Stimulated activated CD4-positive, alpha-beta T cell treated with anti-CD3 and anti-CD28 coated beads, TNF-alpha, amount 100 ng/mL, for 1 hour (primary cell): ENCODE results near the gene MED27.

ENCODE experiments used
- DNase-seq, 3 donors: peaks; one replicate each; pipeline ENCODE4 v3.0.0-alpha.2; 2020; ENCODE audit warnings: low read depth in 3 of 3, low spot score in 1 of 3

MED27 gene

GRCh38 chr9:131863306-131863896, 216.3 kb downstream of the MED27 start:
- DNase-seq: no peak

DNA sequence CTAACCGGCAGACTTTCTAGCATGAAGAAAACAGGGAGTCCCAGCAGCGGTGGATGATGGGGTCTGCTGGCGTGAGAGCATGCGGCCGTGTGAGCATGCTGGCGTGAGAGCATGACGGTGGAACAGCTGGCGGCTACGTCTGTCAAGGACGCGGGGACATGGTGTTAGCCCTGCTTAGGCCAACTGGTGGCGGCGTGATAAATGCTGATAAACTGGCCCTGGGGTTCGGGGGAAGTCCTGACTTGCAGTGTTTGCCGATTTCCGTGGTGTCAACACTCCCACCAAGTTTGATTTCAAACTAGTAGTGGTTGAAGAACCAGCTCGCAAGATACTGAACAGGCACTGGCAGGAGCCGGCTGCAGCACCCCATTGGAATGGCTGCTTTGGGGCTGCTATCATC, 217.4 kb downstream of the MED27 start:
- no peak for DNase-seq

DNA sequence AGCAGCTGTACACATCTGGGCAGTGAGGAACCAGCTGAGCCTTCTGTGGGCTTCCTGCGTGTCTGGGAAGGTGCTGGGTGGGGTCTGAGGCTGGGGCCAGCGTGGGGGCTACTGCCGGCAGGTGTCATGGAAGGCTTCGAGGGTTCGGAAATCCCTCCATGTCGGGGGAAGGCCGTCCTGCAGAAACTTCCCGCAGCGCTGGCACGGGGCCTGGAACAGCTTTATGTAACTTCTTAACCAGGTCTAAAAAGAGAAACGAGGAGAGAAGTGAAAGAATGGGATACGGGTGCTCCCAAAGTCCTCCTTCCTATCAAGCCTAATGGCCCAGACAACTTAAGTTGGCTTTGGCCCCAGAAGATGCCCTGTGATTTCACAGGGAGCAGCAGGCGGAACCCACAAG, 219.2 kb downstream of the MED27 start:
- DNase-seq: no peak

GRCh38 chr9:131858147-131858546, 221.5 kb downstream of the MED27 start:
- DNase-seq: no peak

GRCh38 chr9:131856105-131856504, 223.6 kb downstream of the MED27 start:
- DNase-seq: no peak

- DNase-seq: no peak
Measured at GRCh38 chr9:131854896-131855613, 224.6 kb downstream of the MED27 start.

- DNase-seq: no peak
Measured at GRCh38 chr9:131854334-131854733, 225.3 kb downstream of the MED27 start.

GRCh38 chr9:131853434-131853833, 226.2 kb downstream of the MED27 start:
- DNase-seq: no peak

- no peak for DNase-seq
Measured at GRCh38 chr9:131851414-131851813, 228.3 kb downstream of the MED27 start.

GRCh38 chr9:131849391-131849790, 230.3 kb downstream of the MED27 start:
- DNase-seq: no peak

DNA sequence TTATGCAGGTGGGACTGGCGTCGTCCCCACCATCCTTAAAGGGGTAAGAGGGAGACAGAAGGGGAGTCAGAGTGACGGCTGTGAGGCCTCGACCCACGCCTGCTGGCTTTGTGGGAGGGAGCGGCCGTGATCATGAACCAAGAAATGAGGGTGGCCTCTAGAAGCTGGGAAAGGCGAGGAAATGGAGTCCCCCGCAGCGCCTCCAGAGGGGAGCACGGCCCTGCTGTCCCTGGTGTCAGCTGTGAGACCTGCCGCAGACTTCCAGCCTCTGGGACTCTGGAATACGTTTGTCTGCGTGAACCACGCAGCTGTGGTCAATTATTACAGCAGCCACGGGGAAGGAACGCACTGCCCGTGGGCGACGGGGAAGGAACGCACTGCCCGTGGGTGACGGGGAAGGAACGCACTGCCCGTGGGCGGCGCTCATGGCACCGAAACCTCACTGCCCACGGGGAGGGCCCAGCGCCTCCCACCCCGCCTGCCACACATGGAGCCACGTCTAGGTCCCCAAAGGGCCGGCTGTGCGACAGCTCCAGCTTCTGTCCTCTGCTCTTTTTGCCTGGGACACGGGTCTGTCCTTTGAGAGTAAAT, 231.0 kb downstream of the MED27 start:
- DNase-seq: no peak

DNA sequence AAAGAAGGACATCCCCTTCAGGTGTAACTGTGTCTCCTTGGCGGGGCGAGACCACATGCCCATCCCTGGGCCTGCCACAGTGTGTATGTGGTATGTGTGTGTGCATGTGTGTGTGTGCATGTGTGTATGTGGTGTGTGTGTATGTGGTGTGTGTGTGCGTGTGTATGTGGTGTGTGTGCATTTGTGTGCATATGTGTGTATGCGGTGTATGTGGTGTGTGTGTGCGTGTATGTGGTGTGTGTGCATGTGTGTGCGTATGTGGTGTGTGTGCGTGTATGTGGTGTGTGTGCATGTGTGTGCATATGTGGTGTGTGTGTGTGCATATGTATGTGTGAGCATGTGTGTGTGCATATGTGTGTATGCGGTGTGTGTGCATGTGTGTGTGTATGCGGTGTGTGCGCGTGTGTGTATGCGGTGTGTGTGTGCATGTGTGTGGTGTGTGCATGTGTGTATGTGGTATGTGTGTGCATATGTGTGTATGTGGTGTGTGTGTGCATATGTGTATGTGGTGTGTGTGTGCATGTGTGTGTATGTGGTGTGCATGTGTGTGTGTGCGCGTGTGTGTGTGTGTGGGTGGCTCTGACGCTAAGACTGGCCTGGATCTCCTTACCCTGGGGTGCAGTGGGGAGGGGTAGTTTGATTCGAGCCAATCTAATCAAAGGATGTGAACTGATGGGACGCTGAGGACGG, 231.9 kb downstream of the MED27 start:
- no peak for DNase-seq

DNA sequence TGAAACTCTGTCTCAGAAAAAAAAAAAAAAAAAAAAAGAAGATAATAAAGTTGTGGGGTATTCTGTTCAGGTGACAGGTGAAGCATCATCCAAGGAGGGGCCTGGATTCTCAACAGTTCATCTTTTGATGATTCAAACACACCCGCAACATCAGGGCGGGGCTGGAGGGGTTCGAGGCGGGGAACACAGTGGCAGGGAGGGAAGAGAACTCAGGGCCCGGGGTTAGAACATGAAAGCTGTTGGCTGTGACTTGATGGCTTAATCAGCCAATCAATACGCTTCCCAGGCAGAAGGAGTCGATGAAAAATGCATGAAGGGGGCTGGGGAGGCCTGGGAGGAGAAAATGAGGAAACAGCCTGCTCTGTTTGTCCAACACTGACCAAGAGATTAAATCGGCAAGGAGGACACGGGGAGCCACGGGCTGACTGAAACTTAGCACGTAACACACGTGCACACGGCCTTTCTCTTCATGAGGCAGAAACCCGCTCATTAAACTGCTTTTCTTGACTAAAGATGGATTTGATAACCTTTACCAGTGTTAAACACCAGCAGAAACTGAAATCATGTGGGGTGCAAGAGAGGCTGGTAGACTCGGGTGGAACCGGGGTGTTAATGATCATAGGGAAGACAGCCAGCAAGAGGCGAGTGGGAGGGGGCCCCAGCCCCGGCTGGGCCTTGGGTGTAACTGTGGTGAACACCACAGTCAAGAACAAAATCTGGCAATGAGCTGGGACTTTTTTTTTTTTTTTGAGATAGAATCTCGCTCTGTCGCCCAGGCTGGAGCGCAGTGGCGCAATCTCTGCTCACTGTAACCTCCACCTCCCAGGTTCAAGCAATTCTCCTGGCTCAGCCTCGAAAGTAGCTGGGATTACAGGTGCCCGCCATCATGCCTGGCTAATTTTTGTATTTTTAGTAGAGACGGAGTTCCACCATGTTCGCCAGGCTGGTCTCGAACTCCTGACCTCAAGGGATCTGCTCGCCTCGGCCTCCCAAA, 234.1 kb downstream of the MED27 start:
- no peak for DNase-seq

GRCh38 chr9:131844745-131845118, 234.9 kb downstream of the MED27 start:
- no peak for DNase-seq

DNA sequence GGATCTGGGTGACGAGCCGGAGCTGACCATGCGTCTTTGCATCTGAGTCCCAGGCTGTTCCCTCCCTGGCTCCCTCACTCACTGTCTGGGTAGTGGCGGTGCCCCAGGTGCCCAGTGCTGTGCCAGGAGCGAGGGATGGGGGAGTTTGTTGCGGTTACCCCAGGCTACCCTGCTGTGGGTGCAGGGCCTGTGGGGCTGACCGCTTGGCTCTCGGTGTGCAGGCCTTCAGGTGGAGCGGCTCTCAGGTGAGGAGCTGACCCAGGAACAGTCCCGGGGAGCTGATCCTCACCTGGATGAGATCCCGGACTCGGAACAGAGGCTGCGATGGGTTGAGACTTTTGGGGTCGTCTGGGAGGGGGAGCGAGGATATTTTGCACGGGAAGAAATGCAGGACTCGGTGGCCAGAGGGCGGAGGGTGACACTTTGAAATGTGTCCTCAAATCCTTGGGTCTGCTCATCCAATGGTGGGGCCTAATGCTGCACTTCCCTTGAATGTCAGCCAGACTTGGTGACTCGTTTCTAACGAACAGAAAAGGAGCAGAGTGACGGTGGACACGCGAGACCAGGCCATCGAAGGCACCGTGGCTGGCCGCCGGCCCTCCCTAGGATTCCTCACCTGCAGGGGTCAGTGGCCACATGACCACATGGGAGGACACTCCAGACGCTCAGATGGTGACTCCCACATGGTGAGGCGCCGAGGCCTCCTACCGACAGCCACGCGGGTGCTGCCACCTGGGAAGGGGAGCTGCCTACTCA, 235.5 kb downstream of the MED27 start:
- DNase-seq: no peak

GRCh38 chr9:131841765-131842318, 237.8 kb downstream of the MED27 start:
- no peak for DNase-seq

GRCh38 chr9:131840751-131841702, 238.6 kb downstream of the MED27 start:
- no peak for DNase-seq

- DNase-seq: no peak
Measured at GRCh38 chr9:131840220-131840619, 239.4 kb downstream of the MED27 start.
